ENCODE data around the gene FOXD1.

Gene FOXD1

GRCh38 chr5:73441378-73441777, 7.2 kb downstream of the FOXD1 start:
- no peak for DNase-seq (ENCODE audit: low read depth in 2 of 2, low spot score in 1 of 2)

- DNase-seq (ENCODE audit: low read depth in 2 of 2, low spot score in 1 of 2), result no peak
Measured at GRCh38 chr5:73440262-73440661, 8.3 kb downstream of the FOXD1 start.

- no peak for DNase-seq (ENCODE audit: low read depth in 2 of 2, low spot score in 1 of 2)
Measured at GRCh38 chr5:73438645-73439470, 9.7 kb downstream of the FOXD1 start.

- DNase-seq (ENCODE audit: low read depth in 2 of 2, low spot score in 1 of 2), result no peak
Measured at GRCh38 chr5:73437777-73438644, 10.6 kb downstream of the FOXD1 start.

- no peak for DNase-seq (ENCODE audit: low read depth in 2 of 2, low spot score in 1 of 2)
Measured at GRCh38 chr5:73437101-73437776, 11.3 kb downstream of the FOXD1 start.

- DNase-seq (ENCODE audit: low read depth in 2 of 2, low spot score in 1 of 2), result no peak
Measured at GRCh38 chr5:73436535-73437100, 12.0 kb downstream of the FOXD1 start.

GRCh38 chr5:73435759-73436534, 12.6 kb downstream of the FOXD1 start:
- DNase-seq (ENCODE audit: low read depth in 2 of 2, low spot score in 1 of 2), result no peak

- no peak for DNase-seq (ENCODE audit: low read depth in 2 of 2, low spot score in 1 of 2)
Measured at GRCh38 chr5:73434907-73435306, 13.7 kb downstream of the FOXD1 start.

GRCh38 chr5:73434461-73434860, 14.1 kb downstream of the FOXD1 start:
- no peak for DNase-seq (ENCODE audit: low read depth in 2 of 2, low spot score in 1 of 2)

GRCh38 chr5:73433982-73434342, 14.6 kb downstream of the FOXD1 start:
- DNase-seq (ENCODE audit: low read depth in 2 of 2, low spot score in 1 of 2), result no peak

GRCh38 chr5:73433272-73433981, 15.2 kb downstream of the FOXD1 start:
- DNase-seq (ENCODE audit: low read depth in 2 of 2, low spot score in 1 of 2), result no peak

GRCh38 chr5:73431204-73431851, 17.2 kb downstream of the FOXD1 start:
- no peak for DNase-seq (ENCODE audit: low read depth in 2 of 2, low spot score in 1 of 2)

GRCh38 chr5:73426034-73426433, 22.5 kb downstream of the FOXD1 start:
- no peak for DNase-seq (ENCODE audit: low read depth in 2 of 2, low spot score in 1 of 2)

GRCh38 chr5:73424556-73424977, 24.0 kb downstream of the FOXD1 start:
- DNase-seq (ENCODE audit: low read depth in 2 of 2, low spot score in 1 of 2), result no peak

GRCh38 chr5:73422164-73422563, 26.4 kb downstream of the FOXD1 start:
- DNase-seq (ENCODE audit: low read depth in 2 of 2, low spot score in 1 of 2), result no peak

GRCh38 chr5:73420666-73421065, 27.9 kb downstream of the FOXD1 start:
- DNase-seq (ENCODE audit: low read depth in 2 of 2, low spot score in 1 of 2), result no peak

- DNase-seq (ENCODE audit: low read depth in 2 of 2, low spot score in 1 of 2), result no peak
Measured at GRCh38 chr5:73419465-73420390, 28.8 kb downstream of the FOXD1 start.

GRCh38 chr5:73419117-73419464, 29.5 kb downstream of the FOXD1 start:
- no peak for DNase-seq (ENCODE audit: low read depth in 2 of 2, low spot score in 1 of 2)

Data from stimulated activated CD8-positive, alpha-beta memory T cell treated with anti-CD3 and anti-CD28 coated beads, Interleukin-4, amount 100 ng/mL, for 1 hour (primary cell).